GM23248 (cell line): ENCODE results near the gene TRHDE. TPM values are rescaled to one million over a fixed set of nuclear protein-coding genes. Genes with fewer than 3 reads are reported as not detected.

Experiments used
- DNase-seq: peaks from one replicate; pipeline ENCODE4 v3.0.0-alpha.2; 2015
- H2AFZ ChIP-seq: fragments of 200-600 bp; sonication (generic); 2 replicates; pipeline ENCODE4 v1.6.1; 2016; ENCODE audit warnings: antibody characterized with exemption
- H3F3A ChIP-seq: fragments of 200-600 bp; sonication (generic); 2 replicates; pipeline ENCODE4 v1.6.1; 2016; ENCODE audit warnings: mild to moderate bottlenecking, antibody characterized with exemption, mixed run types; ENCODE audit not compliant: insufficient read depth
- H3K27ac ChIP-seq: fragments of 200-600 bp; sonication (generic); 2 replicates; pipeline ENCODE4 v1.5.1; 2016; ENCODE audit warnings: mild to moderate bottlenecking
- H3K27me3 ChIP-seq: fragments of 200-600 bp; sonication (generic); replicated peaks from 2 replicates; pipeline ENCODE4 v1.6.1; 2016; ENCODE audit warnings: mild to moderate bottlenecking; ENCODE audit not compliant: insufficient read depth
- H3K36me3 ChIP-seq: fragments of 200-600 bp; sonication (generic); 2 replicates; pipeline ENCODE4 v1.6.1; 2016; ENCODE audit warnings: low read depth, mild to moderate bottlenecking
- H3K4me1 ChIP-seq: fragments of 200-600 bp; sonication (generic); 2 replicates; pipeline ENCODE4 v1.6.1; 2016; ENCODE audit warnings: mild to moderate bottlenecking; ENCODE audit not compliant: insufficient read depth
- H3K4me2 ChIP-seq: fragments of 200-600 bp; sonication (generic); one replicate; pipeline ENCODE4 v1.6.1; 2016; ENCODE audit warnings: mild to moderate bottlenecking; ENCODE audit not compliant: unreplicated experiment
- H3K4me3 ChIP-seq: fragments of 200-600 bp; sonication (generic); 2 replicates; pipeline ENCODE4 v1.5.1; 2016; ENCODE audit warnings: mild to moderate bottlenecking
- H3K79me2 ChIP-seq: fragments of 200-600 bp; sonication (generic); 2 replicates; pipeline ENCODE4 v1.6.1; 2016; ENCODE audit warnings: mild to moderate bottlenecking; ENCODE audit not compliant: insufficient read depth
- H3K9ac ChIP-seq: fragments of 200-600 bp; sonication (generic); 2 replicates; pipeline ENCODE4 v1.6.1; 2016; ENCODE audit warnings: mild to moderate bottlenecking
- H3K9me2 ChIP-seq: fragments of 200-600 bp; sonication (generic); 2 replicates; pipeline ENCODE4 v1.6.1; 2016; ENCODE audit warnings: mixed run types, mild to moderate bottlenecking, moderate library complexity; ENCODE audit not compliant: insufficient read depth
- H3K9me3 ChIP-seq: fragments of 200-600 bp; sonication (generic); one replicate; pipeline ENCODE4 v1.6.1; 2017; ENCODE audit warnings: low read depth
- H4K20me1 ChIP-seq: fragments of 200-600 bp; sonication (generic); 2 replicates; pipeline ENCODE4 v1.6.0; 2016; ENCODE audit not compliant: insufficient read depth
- EZH2 ChIP-seq: fragments of 200-600 bp; sonication (generic); IDR thresholded peaks from 2 replicates; pipeline ENCODE4 v1.6.1; 2018; ENCODE audit warnings: antibody characterized with exemption, mild to moderate bottlenecking; ENCODE audit not compliant: insufficient read depth, poor library complexity, severe bottlenecking
- EZH2phosphoT487 ChIP-seq: fragments of 200-600 bp; sonication (generic); IDR thresholded peaks from 2 replicates; pipeline ENCODE4 v1.6.1; 2018; ENCODE audit warnings: antibody characterized with exemption, moderate library complexity, mild to moderate bottlenecking, low read depth; ENCODE audit not compliant: insufficient read depth
- WGBS, 2 experiments: methylation state at CpG; one replicate each; pipeline ENCODE4 v1.1.6; 2015 to 2017; ENCODE audit warnings: low lambda C conversion rate in 2 of 2, low coverage in 1 of 2; ENCODE audit errors: missing lambda C conversion rate in 2 of 2; 5-methylcytosine and 5-hydroxymethylcytosine counted together
- in situ Hi-C: fragments of 300-500 bp; cut with MboI; formaldehyde crosslinking; loops from 2 replicates; pipeline ENCODE4 v1.15.0; 2020
- polyA plus RNA-seq: library from polyadenylated mRNA; unstranded; fragments of >200 nt; fragmentation: Nextera tagmentation; extraction: Ambion mirVana; gene quantifications from 2 replicates; pipeline ENCODE4 v1.2.1, GENCODE V29; 2016
- total RNA-seq: library from RNA; depleted of rRNA; stranded (reverse); fragments of >200 nt; shearing (Covaris generic); gene quantifications from 2 replicates; pipeline ENCODE4 v1.2.3, GENCODE V29; 2014

The TRHDE gene
- total and polyA plus RNA-seq, 2 experiments from 2014 or later, result 1.4 to 2.8 TPM

- 36 to 41% methylated on average over 1 of the region's 1 CpG for WGBS, 2 experiments
- in situ Hi-C loops, result no loop called here
- Histone ChIP-seq H3K4me2 (no peak overlapping the region), H4K20me1 (no peaks in the 10 kb centered on the region), H3K36me3 (no peaks in the 10 kb centered on the region), H3K79me2 (no peaks in the 10 kb centered on the region), H3K4me1 (no peaks in the 10 kb centered on the region), H2AFZ (no peak overlapping the region), H3F3A (no peaks in the 10 kb centered on the region), H3K9me2 (no peaks in the 10 kb centered on the region), H3K27ac (no peak overlapping the region), H3K9ac (no peak overlapping the region), H3K9me3 (no peaks in the 10 kb centered on the region), H3K4me3 (no peak overlapping the region), H3K27me3 (no peaks in the 10 kb centered on the region)
- TF ChIP-seq EZH2phosphoT487 (no peak), EZH2 (no peak)
- DNase-seq, result no peak
Observed at GRCh38 chr12:72256725-72257124, 15.4 kb upstream of the TRHDE start.

GRCh38 chr12:72261885-72262284, 10.3 kb upstream of the TRHDE start:
- DNase-seq, result no peak
- in situ Hi-C loops, result no loop called here
- Histone ChIP-seq H3K9me2 (no peaks in the 10 kb centered on the region), H2AFZ (no peak overlapping the region), H3K79me2 (no peaks in the 10 kb centered on the region), H3K27me3 (no peaks in the 10 kb centered on the region), H3K4me3 (no peak overlapping the region), H3F3A (no peaks in the 10 kb centered on the region), H4K20me1 (no peaks in the 10 kb centered on the region), H3K27ac (no peak overlapping the region), H3K36me3 (no peaks in the 10 kb centered on the region), H3K4me1 (no peaks in the 10 kb centered on the region), H3K4me2 (no peak overlapping the region), H3K9ac (no peak overlapping the region), H3K9me3 (no peaks in the 10 kb centered on the region)
- WGBS, 2 experiments, result 5 to 16% methylated on average over 2 of the region's 2 CpGs
- no peak for TF ChIP-seq EZH2phosphoT487
- TF ChIP-seq EZH2, result no peak

- Histone ChIP-seq H3K9ac (no peak overlapping the region), H3K4me1 (no peaks in the 10 kb centered on the region), H3K4me2 (no peak overlapping the region), H2AFZ (no peak overlapping the region), H4K20me1 (no peaks in the 10 kb centered on the region), H3K27me3 (no peaks in the 10 kb centered on the region; the same call in 1 of the 2 replicates), H3F3A (no peaks in the 10 kb centered on the region), H3K4me3 (no peak overlapping the region), H3K36me3 (no peaks in the 10 kb centered on the region), H3K79me2 (no peaks in the 10 kb centered on the region), H3K9me2 (no peaks in the 10 kb centered on the region), H3K9me3 (no peaks in the 10 kb centered on the region), H3K27ac (no peak overlapping the region)
- TF ChIP-seq EZH2phosphoT487 (no peak), EZH2 (no peak)
- 29 to 50% methylated on average over 1 of the region's 1 CpG for WGBS, 2 experiments
- DNase-seq, result peak; percentile 43
- in situ Hi-C loops, result no loop called here
Observed at GRCh38 chr12:72264548-72265175, 7.5 kb upstream of the TRHDE start.

GRCh38 chr12:72267974-72268373, 4.2 kb upstream of the TRHDE start:
- in situ Hi-C loops, result no loop called here
- no peak overlapping the region for H3K9ac ChIP-seq
- H3K4me2 ChIP-seq, result no peak overlapping the region
- H3K27me3 ChIP-seq, result peaks cover 11% of the 10 kb centered on the region; the same call in 1 of the 2 replicates
- no peaks in the 10 kb centered on the region for H4K20me1 ChIP-seq
- H3K4me3 ChIP-seq, result no peak overlapping the region
- H3K4me1 ChIP-seq, result no peaks in the 10 kb centered on the region
- H3K27ac ChIP-seq, result no peak overlapping the region
- TF ChIP-seq EZH2phosphoT487, result no peak
- no peak for TF ChIP-seq EZH2
- no peaks in the 10 kb centered on the region for H3K79me2 ChIP-seq
- 30 to 40% methylated on average over 2 of the region's 2 CpGs for WGBS, 2 experiments
- no peak overlapping the region for H2AFZ ChIP-seq
- H3F3A ChIP-seq, result no peaks in the 10 kb centered on the region
- no peaks in the 10 kb centered on the region for H3K9me3 ChIP-seq
- peak; percentile 33 for DNase-seq
- no peaks in the 10 kb centered on the region for H3K36me3 ChIP-seq
- no peaks in the 10 kb centered on the region for H3K9me2 ChIP-seq
